Subcutaneous adipose tissue (tissue), 4 donors: ENCODE measurements around the gene RBMS1. TPM values are rescaled to one million over a fixed set of nuclear protein-coding genes. Genes with fewer than 3 reads are reported as not detected.

ENCODE experiments used
- total RNA-seq, 4 donors: library from RNA; depleted of rRNA; stranded (reverse); fragments of >200 nt; gene quantifications; one replicate each; pipeline ENCODE4 v1.1.0, GENCODE V29; 2016
- TF ChIP-seq, protein P1 (sequence below): fragments of 450-650 bp; IDR thresholded peaks from one replicate; pipeline ENCODE4 v1.5.1; 2016; ENCODE audit warnings: low read depth, mild to moderate bottlenecking, control low read depth, antibody characterized with exemption, moderate library complexity

The RBMS1 gene
- total RNA-seq, 4 donors from 2014 or later: 80.1 to 164 (median 95.7) TPM

GRCh38 chr2:160353166-160353565 is 140.4 kb downstream of the RBMS1 start:
- TF ChIP-seq, protein P1, sequence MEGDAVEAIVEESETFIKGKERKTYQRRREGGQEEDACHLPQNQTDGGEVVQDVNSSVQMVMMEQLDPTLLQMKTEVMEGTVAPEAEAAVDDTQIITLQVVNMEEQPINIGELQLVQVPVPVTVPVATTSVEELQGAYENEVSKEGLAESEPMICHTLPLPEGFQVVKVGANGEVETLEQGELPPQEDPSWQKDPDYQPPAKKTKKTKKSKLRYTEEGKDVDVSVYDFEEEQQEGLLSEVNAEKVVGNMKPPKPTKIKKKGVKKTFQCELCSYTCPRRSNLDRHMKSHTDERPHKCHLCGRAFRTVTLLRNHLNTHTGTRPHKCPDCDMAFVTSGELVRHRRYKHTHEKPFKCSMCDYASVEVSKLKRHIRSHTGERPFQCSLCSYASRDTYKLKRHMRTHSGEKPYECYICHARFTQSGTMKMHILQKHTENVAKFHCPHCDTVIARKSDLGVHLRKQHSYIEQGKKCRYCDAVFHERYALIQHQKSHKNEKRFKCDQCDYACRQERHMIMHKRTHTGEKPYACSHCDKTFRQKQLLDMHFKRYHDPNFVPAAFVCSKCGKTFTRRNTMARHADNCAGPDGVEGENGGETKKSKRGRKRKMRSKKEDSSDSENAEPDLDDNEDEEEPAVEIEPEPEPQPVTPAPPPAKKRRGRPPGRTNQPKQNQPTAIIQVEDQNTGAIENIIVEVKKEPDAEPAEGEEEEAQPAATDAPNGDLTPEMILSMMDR: no peak

GRCh38 chr2:160352500-160352899 is 141.1 kb downstream of the RBMS1 start:
- TF ChIP-seq, protein P1: no peak

DNA sequence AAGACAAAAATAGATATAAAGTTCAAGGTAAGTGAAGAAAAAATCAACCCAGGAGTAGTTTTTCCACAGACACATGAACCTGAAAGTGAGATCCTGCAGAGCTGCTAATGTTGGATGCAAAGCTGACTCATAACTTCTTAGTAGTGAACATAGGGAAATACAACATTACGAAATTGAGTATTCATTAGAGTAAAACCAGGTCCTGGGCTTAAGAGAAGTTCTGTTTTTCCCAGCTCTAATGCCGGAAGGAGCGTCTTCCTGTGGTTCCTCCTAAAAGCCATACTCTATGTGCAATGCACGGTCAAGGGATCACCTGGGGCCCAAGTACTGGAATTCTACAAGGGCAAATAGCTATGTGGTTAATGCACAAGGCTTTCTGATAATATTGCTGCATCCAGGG is 141.7 kb downstream of the RBMS1 start:
- TF ChIP-seq, protein P1: no peak

- TF ChIP-seq, protein P1: no peak
Observed at GRCh38 chr2:160349306-160349705, 144.3 kb downstream of the RBMS1 start.

DNA sequence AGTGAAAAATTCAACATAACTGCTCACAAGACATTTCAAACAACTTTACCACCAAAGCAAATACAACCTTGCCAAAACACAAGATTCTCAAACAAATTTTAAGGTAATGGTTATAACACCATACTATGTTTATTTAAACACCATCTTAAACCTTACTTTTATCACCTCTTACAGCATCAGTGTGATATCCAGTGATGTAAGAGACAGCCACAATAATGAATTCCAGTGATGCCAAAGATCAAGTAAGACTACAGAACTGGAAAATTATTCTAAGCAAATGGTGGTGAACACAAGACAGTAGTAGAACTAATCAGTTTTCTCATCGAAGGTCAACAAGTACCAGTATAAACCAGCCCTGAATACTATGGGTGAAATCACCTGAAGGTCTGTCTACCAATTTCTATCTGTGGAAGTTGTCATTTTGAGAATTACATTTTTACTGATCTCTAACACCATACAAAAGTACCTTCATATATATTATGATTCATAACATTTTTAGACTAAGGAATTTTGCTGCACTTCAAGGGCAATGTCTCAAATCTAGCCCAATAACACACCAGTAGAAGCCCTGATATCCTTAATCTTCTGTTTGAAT is 146.2 kb downstream of the RBMS1 start:
- TF ChIP-seq, protein P1: no peak

DNA sequence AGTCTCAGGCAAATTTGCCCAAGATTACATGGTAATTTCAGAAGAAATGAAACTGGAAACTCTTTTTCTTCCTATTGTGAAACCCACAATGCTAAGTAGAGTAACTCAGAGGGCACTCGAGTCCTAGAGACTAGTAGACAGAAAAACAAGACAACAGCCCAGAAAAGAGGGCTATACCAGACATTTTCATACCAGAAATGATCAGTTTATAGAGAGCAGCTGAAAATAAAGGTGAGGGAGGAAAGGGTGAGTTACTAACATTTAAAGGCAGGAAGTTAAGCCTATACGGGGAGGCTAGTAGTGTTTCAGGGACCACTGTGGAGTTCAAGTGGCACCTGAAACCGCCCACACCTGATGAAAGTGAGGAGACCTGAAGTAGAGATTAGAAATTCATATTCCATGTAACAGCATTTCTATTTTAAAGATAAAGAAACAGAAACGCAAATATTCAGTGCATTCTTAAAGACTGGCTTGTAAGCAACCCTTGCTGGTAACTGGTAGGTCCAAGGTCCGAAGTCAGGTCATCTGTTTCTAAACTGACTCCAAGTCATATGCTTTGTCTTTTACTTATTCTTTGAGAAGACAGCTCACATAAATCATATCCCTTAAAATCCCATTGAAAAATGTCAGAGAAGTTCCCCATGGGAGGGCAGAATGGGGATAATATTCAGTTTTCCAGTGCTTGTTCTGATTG is 148.4 kb downstream of the RBMS1 start:
- TF ChIP-seq, protein P1: no peak

DNA sequence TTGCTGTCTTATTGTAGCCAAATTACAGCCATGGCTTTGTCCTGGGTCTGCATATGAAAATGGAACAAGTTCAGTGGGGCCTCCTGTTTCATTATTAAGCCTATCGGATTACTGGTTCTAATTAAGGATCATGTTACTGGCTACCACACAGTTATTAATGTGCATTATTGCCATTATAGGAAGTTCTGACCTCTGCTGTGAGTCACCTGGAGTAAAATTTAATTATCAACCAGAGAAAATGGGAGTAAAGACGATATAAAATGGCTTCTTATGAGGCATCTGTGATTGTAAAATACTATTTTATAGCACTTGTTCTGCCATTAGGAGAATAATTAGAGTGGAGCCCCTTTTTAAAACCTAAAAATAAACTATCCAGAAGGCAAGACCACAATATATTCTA is 150.2 kb downstream of the RBMS1 start:
- TF ChIP-seq, protein P1: no peak
